ENCODE results near the gene CUL4A.

DNA sequence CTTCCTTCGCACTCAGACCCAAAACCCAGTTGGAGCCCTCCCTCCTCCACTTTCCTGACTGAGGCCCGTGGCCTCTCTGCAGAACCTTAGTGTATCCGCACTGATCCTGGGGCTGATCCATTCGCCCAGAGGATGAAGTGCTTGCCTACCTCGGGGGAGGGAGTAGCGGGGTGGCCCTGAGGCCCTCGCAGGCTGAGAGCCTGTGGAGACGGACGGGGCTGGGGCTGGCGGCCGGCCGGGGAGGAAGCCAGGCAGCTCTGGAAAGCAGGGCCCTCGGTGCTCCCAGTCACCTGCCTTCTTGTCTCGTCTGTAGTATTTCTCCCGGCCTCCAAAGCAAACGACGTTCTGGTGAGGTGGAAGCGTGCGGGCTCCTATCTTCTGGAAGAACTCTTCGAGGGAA is 49.7 kb upstream of the CUL4A start:
- TF ChIP-seq CTCF (IDR thresholded peaks at IDR 0.05; ENCODE audit: low read length) (no peak), EZH2 (IDR thresholded peaks at IDR 0.05; ENCODE audit: borderline replicate concordance, low read length) (no peak)
